Keratinocyte (primary cell): ENCODE data around the gene GRAMD1B. TPM values are rescaled to one million over a fixed set of nuclear protein-coding genes. Genes with fewer than 3 reads are reported as not detected.

Experiments
- DNase-seq: peaks from one replicate; pipeline ENCODE4 v3.0.0-alpha.2; 2011; ENCODE audit warnings: low read depth, missing footprints, low spot score
- FAIRE-seq: peaks from 2 replicates; lab custom pipeline; 2011; peaks lifted over from hg19 to GRCh38; lab: Jason Lieb, UNC
- H2AFZ ChIP-seq: 2 replicates; pipeline ENCODE4 v1.6.0; 2012; ENCODE audit warnings: low read length, control low read depth, inconsistent platforms; ENCODE audit not compliant: control insufficient read depth
- H3K27ac ChIP-seq: 2 replicates; pipeline ENCODE4 v1.5.1; 2011; ENCODE audit warnings: low read length; ENCODE audit not compliant: control insufficient read depth, insufficient read depth
- H3K27me3 ChIP-seq: 3 replicates; pipeline ENCODE4 v1.6.0; 2011; ENCODE audit warnings: low read length; ENCODE audit not compliant: control insufficient read depth, insufficient read depth; ENCODE audit errors: extremely low read depth
- H3K36me3 ChIP-seq, 2 experiments: 2 replicates in 1 of 2; 3 replicates in 1 of 2; pipeline ENCODE4 v1.5.1; 2011; ENCODE audit warnings: low read length in 2 of 2, mild to moderate bottlenecking in 1 of 2; ENCODE audit not compliant: control insufficient read depth in 2 of 2, insufficient read depth in 2 of 2; ENCODE audit errors: extremely low read depth in 1 of 2
- H3K4me1 ChIP-seq: 3 replicates; pipeline ENCODE4 v1.5.1; 2011; ENCODE audit warnings: low read length; ENCODE audit not compliant: control insufficient read depth, insufficient read depth; ENCODE audit errors: extremely low read depth
- H3K4me2 ChIP-seq: 3 replicates; pipeline ENCODE4 v1.6.0; 2011; ENCODE audit warnings: low read depth, low read length; ENCODE audit not compliant: control insufficient read depth, insufficient read depth; ENCODE audit errors: extremely low read depth
- H3K4me3 ChIP-seq, 3 experiments: fragments of 200-600 bp in 1 of 3; sonication (generic) in 1 of 3; 2 replicates in 2 of 3; 3 replicates in 1 of 3; pipeline ENCODE4 v1.5.1; 2011 to 2016; ENCODE audit warnings: low read length in 3 of 3, mild to moderate bottlenecking in 3 of 3, control low read depth in 2 of 3, inconsistent platforms in 1 of 3, low read depth in 1 of 3, mixed read lengths in 1 of 3, mixed run types in 1 of 3, moderate library complexity in 1 of 3; ENCODE audit not compliant: control insufficient read depth in 2 of 3, insufficient read depth in 2 of 3; ENCODE audit errors: extremely low read depth in 1 of 3
- H3K79me2 ChIP-seq: 2 replicates; pipeline ENCODE4 v1.6.0; 2012; ENCODE audit warnings: low read length; ENCODE audit not compliant: control insufficient read depth, insufficient read depth
- H3K9ac ChIP-seq: 3 replicates; pipeline ENCODE4 v1.6.0; 2011; ENCODE audit warnings: low read length; ENCODE audit not compliant: control insufficient read depth, insufficient read depth; ENCODE audit errors: extremely low read depth
- H3K9me1 ChIP-seq: 3 replicates; pipeline ENCODE4 v1.6.0; 2011; ENCODE audit warnings: low read length; ENCODE audit not compliant: control insufficient read depth, insufficient read depth; ENCODE audit errors: extremely low read depth
- H3K9me3 ChIP-seq: 2 replicates; pipeline ENCODE4 v1.5.1; 2012; ENCODE audit warnings: low read depth, low read length; ENCODE audit not compliant: control insufficient read depth
- H4K20me1 ChIP-seq: 3 replicates; pipeline ENCODE4 v1.6.0; 2011; ENCODE audit warnings: low read length; ENCODE audit not compliant: control insufficient read depth, insufficient read depth; ENCODE audit errors: extremely low read depth
- EZH2 ChIP-seq: IDR thresholded peaks from one replicate; pipeline ENCODE4 v1.6.1; 2012; ENCODE audit warnings: inconsistent platforms, mild to moderate bottlenecking, low read length, moderate library complexity
- dilution Hi-C: fragments of 300-500 bp; cut with MboI; formaldehyde crosslinking; loops from one replicate; pipeline ENCODE4 v1.7.0; 2020; ENCODE audit warnings: low sequenced_read_pairs; ENCODE audit not compliant: extremely low pct_ligation_motif_present
- polyA plus RNA-seq, 5 experiments: library from polyadenylated mRNA; depleted of rRNA in 3 of 5; stranded (reverse) in 3 of 5; stranded (forward) in 1 of 5; unstranded in 1 of 5; fragments of >200 nt; gene quantifications; 1 replicate in 1 of 5; 2 replicates in 3 of 5; 3 replicates in 1 of 5; pipeline versions ENCODE4 v1.2.1 to v1.2.3, GENCODE V29; 2011 to 2012; ENCODE audit warnings: missing spikeins in 2 of 5, low read depth in 1 of 5, low replicate concordance in 1 of 5
- TF ChIP-seq, protein P1 (sequence below), 3 experiments: IDR thresholded peaks in 1 of 3; conservative IDR thresholded peaks in 1 of 3; optimal IDR thresholded peaks in 1 of 3; 2 replicates in 2 of 3; 3 replicates in 1 of 3; pipeline versions ENCODE3 to v1.5.1; 2011; ENCODE audit warnings: low read length in 3 of 3, mild to moderate bottlenecking in 3 of 3, moderate library complexity in 2 of 3, control low read depth in 1 of 3, inconsistent platforms in 1 of 3; ENCODE audit not compliant: insufficient read depth in 2 of 3; ENCODE audit errors: extremely low read depth in 1 of 3

Gene GRAMD1B
- polyA plus RNA-seq, 1 donor (not counting 4 experiments of a cell fraction or from before 2014, with no cell fraction given): 0.04 TPM

DNA sequence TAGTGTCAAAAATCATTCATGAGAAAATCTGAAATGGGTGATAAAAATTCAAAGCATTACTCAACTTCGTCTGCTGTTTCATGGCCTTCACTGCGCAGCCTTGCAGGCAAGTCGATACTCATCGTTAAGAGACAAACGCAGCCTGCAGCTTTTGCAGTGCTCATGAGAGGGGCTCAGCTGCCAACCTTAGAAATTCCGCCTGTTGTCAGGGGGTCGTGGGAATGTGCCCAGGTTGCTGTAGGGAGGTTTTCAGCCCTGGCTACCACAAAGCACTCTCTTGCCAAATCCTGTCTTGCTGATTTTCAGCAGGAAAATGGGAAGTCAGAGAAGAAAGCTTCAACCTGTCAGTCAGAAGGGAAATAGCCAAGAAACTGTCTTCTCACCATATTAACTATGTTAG is 25.4 kb upstream of the GRAMD1B start:
- H3K9me1 ChIP-seq: no peaks in the 10 kb centered on the region
- H3K4me2 ChIP-seq: no peak overlapping the region
- H2AFZ ChIP-seq: no peak overlapping the region
- TF ChIP-seq EZH2: no peak
- TF ChIP-seq, protein P1, sequence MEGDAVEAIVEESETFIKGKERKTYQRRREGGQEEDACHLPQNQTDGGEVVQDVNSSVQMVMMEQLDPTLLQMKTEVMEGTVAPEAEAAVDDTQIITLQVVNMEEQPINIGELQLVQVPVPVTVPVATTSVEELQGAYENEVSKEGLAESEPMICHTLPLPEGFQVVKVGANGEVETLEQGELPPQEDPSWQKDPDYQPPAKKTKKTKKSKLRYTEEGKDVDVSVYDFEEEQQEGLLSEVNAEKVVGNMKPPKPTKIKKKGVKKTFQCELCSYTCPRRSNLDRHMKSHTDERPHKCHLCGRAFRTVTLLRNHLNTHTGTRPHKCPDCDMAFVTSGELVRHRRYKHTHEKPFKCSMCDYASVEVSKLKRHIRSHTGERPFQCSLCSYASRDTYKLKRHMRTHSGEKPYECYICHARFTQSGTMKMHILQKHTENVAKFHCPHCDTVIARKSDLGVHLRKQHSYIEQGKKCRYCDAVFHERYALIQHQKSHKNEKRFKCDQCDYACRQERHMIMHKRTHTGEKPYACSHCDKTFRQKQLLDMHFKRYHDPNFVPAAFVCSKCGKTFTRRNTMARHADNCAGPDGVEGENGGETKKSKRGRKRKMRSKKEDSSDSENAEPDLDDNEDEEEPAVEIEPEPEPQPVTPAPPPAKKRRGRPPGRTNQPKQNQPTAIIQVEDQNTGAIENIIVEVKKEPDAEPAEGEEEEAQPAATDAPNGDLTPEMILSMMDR (optimal IDR thresholded peaks at IDR 0.05 in 1 of 3, IDR thresholded peaks at IDR 0.05 in 1 of 3, conservative IDR thresholded peaks at IDR 0.05 in 1 of 3; ENCODE audit: extremely low read depth in 1 of 3, insufficient read depth in 2 of 3, low read length in 3 of 3): no peak
- H3K9ac ChIP-seq: no peak overlapping the region
- no peak overlapping the region for H3K4me3 ChIP-seq
- no peak for DNase-seq
- FAIRE-seq: no peak
- H3K27me3 ChIP-seq: no peaks in the 10 kb centered on the region
- no peaks in the 10 kb centered on the region for H3K79me2 ChIP-seq
- H3K36me3 ChIP-seq: no peaks in the 10 kb centered on the region
- H3K27ac ChIP-seq: no peak overlapping the region
- H4K20me1 ChIP-seq: no peaks in the 10 kb centered on the region
- H3K4me1 ChIP-seq: no peaks in the 10 kb centered on the region
- no peaks in the 10 kb centered on the region for H3K9me3 ChIP-seq
- dilution Hi-C loops: no loop called here

DNA sequence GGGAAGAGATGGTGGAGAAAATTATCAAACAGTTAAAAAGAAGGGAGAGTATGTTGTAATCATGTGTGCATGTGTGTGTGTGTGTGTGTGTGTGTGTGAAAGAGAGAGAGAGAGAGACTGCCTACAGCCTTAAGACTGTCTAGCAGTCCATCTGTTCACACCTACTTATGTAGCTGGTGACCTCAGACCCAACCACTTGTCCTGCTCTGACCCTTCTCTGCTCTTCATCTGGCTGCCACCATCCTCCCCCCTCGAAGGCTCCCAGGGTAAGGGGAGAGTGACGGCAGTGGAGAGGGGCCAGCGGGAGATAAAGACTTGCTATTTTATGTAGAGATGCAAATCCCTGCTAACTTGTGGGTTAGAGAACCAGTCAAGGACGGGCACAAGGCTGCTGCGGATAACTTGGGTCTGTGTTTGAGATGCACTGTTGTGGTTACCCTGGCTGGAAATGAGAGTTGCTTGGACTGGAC is 24.9 kb upstream of the GRAMD1B start:
- dilution Hi-C loops: no loop called here
- Histone ChIP-seq H3K9me3 (no peaks in the 10 kb centered on the region), H3K27me3 (no peaks in the 10 kb centered on the region), H3K79me2 (no peaks in the 10 kb centered on the region), H3K36me3 (no peaks in the 10 kb centered on the region), H3K9ac (no peak overlapping the region), H3K9me1 (no peaks in the 10 kb centered on the region), H3K27ac (no peak overlapping the region), H2AFZ (no peak overlapping the region), H3K4me2 (no peak overlapping the region), H3K4me1 (no peaks in the 10 kb centered on the region), H4K20me1 (no peaks in the 10 kb centered on the region), H3K4me3 (no peak overlapping the region)
- TF ChIP-seq, protein P1 (optimal IDR thresholded peaks at IDR 0.05 in 1 of 3, IDR thresholded peaks at IDR 0.05 in 1 of 3, conservative IDR thresholded peaks at IDR 0.05 in 1 of 3; ENCODE audit: extremely low read depth in 1 of 3, insufficient read depth in 2 of 3, low read length in 3 of 3): no peak
- no peak for TF ChIP-seq EZH2
- no peak for DNase-seq
- no peak for FAIRE-seq
